ENCODE data around the gene ANKMY2.
"Not testable (repeated sequence)": the region's sequence is repeated elsewhere in the genome, so short reads cannot be mapped to it uniquely, and the experiment has no call there.

ANKMY2 gene

DNA sequence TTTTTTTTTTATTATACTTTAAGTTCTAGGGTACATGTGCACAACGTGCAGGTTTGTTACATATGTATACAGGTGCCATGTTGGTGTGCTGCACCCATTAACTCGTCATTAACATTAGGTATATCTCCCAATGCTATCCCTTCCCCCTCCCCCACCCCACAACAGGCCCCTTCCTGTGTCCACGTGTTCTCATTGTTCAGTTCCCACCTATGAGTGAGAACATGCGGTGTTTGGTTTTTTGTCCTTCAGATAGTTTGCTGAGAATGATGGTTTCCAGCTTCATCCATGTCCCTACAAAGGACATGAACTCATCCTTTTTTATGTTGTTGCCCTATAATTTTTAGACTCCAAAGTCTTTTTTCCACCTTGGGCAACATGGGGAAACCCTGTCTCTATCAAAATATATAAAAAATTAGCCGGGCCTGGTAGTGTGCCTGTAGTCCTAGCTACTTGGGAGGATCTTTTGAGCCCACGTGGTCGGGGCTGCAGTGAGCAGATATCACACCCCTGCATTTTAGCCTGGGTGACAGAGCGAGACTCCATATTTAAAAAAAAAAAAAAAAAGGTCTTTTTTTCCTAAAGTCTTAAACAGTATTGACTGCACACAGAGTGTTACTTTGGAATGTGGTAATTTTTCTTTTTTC, 14.4 kb upstream of the ANKMY2 start:
- not testable (repeated sequence) for H3K4me3 ChIP-seq (ENCODE audit: low read depth, low read length)

DNA sequence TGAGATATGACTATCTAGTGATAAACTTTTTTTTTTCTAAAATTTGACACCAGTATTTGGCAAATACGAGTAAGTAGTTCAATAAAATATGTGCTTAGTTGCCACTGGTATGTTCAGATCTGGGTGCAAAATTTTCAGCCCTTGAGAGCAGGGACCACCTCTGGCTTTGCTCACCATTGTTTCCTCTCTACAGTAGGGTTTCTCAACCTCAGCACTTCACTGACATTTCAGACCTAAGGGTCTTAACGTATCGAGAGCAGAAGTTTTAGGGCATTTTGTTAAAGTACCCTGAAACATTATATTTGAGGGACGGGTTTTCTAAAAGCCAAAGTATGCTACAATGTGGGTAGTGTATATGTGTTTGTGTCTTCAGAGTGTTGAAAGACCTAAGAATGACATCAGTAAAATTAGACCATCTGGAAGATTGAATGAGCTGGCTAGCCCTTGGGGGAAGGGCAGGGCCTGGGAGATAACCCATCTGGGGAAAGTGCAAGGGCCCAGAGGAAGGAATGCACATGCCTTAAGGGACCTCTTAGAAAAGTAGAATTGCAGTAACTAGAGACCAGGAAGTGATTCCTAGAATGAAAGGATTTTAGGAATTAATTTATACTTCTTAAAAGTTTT, 12.2 kb upstream of the ANKMY2 start:
- no peak overlapping the region for H3K4me3 ChIP-seq (ENCODE audit: low read depth, low read length)

- no peak overlapping the region for H3K4me3 ChIP-seq (ENCODE audit: low read depth, low read length)
These were observed 10.6 kb upstream of the ANKMY2 start for GRCh38 chr7:16656141-16656540.

- H3K4me3 ChIP-seq (ENCODE audit: low read depth, low read length), result no peak overlapping the region
These were observed 9.8 kb upstream of the ANKMY2 start for GRCh38 chr7:16655394-16655793.

DNA sequence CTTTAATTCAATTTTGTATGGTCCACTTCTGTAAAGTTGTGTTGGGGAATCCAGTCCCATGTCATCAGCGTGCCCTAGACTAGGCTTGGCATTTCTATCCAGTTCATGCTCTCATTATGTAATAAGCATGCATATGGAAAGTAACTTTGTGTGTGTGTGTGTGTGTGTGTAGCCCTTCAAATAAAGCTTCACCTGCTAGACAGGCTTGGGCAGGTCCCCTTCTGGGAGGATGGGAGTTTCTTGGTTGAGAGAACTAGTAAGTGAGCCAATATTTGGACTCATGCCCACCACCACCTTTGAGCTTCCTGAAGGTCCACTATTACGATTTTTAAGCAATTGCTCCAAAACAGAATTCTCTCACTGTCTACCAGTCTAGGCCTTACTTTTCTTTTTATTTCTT, 7.3 kb upstream of the ANKMY2 start:
- H3K4me3 ChIP-seq (ENCODE audit: low read depth, low read length), result no peak overlapping the region

GRCh38 chr7:16652240-16652583, 6.7 kb upstream of the ANKMY2 start:
- H3K4me3 ChIP-seq (ENCODE audit: low read depth, low read length), result no peak overlapping the region

- no peak overlapping the region for H3K4me3 ChIP-seq (ENCODE audit: low read depth, low read length)
These were observed 6.1 kb upstream of the ANKMY2 start for GRCh38 chr7:16651396-16652239.

- no peak overlapping the region for H3K4me3 ChIP-seq (ENCODE audit: low read depth, low read length)
These were observed 4.7 kb upstream of the ANKMY2 start for GRCh38 chr7:16650266-16650665.

- no peak overlapping the region for H3K4me3 ChIP-seq (ENCODE audit: low read depth, low read length)
These were observed 3.6 kb upstream of the ANKMY2 start for GRCh38 chr7:16649196-16649595.

DNA sequence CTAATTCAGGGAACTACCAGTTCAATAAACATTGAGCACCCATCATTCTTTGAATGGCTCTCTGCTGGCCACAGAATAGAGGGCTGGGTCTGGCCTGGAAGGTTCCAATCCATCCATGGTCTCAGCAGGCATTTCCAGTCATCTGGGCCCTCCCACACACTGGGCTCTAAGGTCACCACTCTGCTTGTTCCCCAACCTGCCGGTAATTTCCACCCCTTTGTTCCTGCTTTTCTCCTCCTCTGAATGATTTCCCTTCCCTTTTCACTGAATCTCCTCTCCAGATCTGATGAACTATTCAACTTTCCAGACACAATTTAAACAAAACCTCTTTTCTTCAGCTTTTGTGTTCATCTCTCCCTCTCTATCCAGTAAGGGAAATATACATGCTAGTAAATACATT, 3.0 kb upstream of the ANKMY2 start:
- H3K4me3 ChIP-seq (ENCODE audit: low read depth, low read length), result no peak overlapping the region

GRCh38 chr7:16647435-16647960, 1.9 kb upstream of the ANKMY2 start:
- H3K4me3 ChIP-seq (ENCODE audit: low read depth, low read length), result peak overlapping the region; percentile 83

- peak overlapping the region; percentile 83 for H3K4me3 ChIP-seq (ENCODE audit: low read depth, low read length)
These were observed 1.0 kb upstream of the ANKMY2 start for GRCh38 chr7:16646472-16647072.

GRCh38 chr7:16644636-16645592, 640 bp downstream of the ANKMY2 start:
- peak overlapping the region; percentile 83 for H3K4me3 ChIP-seq (ENCODE audit: low read depth, low read length)

DNA sequence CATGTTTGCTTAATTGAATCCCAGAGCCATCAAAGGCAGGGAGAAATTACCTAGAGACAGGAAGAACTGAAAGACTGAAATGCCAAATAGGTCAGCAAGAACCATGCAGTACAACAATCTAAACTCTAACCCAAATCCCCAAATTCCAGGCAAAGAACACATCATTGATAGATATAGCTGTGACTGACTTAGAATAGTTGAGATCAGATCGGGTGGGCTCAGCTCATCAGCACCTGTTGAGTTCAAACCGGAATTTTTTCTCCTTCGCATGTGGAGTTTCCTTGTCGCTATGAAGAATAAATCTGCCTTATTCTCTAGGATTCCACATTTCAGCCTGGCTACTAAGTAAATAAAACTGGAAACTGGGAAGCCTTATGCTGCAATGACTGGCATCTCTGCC, 1.4 kb downstream of the ANKMY2 start:
- H3K4me3 ChIP-seq (ENCODE audit: low read depth, low read length), result no peak overlapping the region

GRCh38 chr7:16638282-16639280, 7.0 kb downstream of the ANKMY2 start:
- H3K4me3 ChIP-seq (ENCODE audit: low read depth, low read length), result no peak overlapping the region

DNA sequence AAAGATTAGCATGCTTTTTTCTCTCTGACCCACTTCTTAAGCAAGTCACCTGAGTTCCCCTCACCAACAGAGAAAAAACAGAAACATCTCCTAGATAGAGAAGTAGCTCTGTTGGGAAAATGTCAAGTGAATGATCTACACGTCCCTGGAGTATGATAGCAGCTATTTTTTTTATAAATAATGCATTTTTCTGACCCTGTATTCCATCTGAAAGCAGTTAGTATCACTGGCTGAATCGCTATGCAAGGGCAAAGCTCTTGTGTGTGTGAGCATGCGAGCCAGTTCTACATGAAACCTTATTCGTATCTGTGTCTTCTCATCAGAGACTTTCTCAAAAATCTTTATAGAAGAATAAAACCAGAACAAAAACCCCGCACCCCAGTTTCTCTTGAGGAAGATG, 8.2 kb downstream of the ANKMY2 start:
- H3K4me3 ChIP-seq (ENCODE audit: low read depth, low read length), result no peak overlapping the region

DNA sequence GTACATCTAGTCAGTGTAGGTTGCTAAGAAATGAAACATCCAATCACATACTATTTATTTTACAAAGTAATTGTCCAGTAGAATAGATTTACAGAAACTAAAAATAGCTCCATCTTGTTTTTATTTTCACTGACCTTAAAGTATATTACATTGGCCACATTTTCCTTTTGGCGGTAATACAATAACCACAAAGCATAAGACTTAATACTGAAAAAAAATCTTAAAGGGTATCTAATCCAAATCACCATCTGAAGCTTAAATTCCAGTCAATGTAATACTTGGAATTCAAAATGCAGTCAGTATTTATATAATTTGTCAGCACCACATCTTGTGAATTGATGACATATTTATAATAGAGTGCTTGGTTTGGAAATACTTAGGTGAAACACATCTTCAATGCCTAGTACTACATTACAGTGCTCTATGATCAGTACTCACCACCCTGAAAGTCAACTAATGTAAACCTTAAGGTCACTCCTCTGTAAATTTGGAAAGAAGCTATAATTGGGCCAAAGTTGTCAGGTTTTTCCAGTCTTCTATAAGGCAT, 8.9 kb downstream of the ANKMY2 start:
- no peak overlapping the region for H3K4me3 ChIP-seq (ENCODE audit: low read depth, low read length)

GRCh38 chr7:16634271-16634738, 11.2 kb downstream of the ANKMY2 start:
- H3K4me3 ChIP-seq (ENCODE audit: low read depth, low read length), result no peak overlapping the region

DNA sequence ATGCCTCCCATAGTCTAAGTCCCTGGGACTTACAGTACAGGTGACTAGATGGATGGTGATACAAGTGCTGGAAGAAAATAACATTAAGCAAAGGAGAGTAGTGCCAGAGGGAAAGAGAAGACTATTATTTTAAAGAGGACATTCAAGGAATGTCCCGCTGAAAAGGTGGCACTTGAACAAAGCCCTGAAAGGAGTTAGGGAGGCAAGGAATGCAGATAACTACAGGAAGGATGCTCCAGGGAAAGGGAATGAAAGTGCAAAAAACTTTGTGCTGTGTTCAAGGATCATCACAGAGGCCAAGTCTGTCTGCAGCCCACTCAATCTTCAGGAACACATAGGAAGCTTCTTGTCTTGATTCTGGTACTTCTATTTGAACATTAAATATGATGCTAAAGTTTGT, 14.9 kb downstream of the ANKMY2 start:
- H3K4me3 ChIP-seq (ENCODE audit: low read depth, low read length), result no peak overlapping the region

Measured in iPS-11a (cell line).